GM23248 (cell line): ENCODE results near the gene STK32A.

Experiments used
- EZH2 ChIP-seq: fragments of 200-600 bp; sonication (generic); IDR thresholded peaks from 2 replicates; pipeline ENCODE4 v1.6.1; 2018; ENCODE audit warnings: antibody characterized with exemption, mild to moderate bottlenecking; ENCODE audit not compliant: insufficient read depth, poor library complexity, severe bottlenecking
- EZH2phosphoT487 ChIP-seq: fragments of 200-600 bp; sonication (generic); IDR thresholded peaks from 2 replicates; pipeline ENCODE4 v1.6.1; 2018; ENCODE audit warnings: antibody characterized with exemption, moderate library complexity, mild to moderate bottlenecking, low read depth; ENCODE audit not compliant: insufficient read depth

GRCh38 chr5:147234239-147234824 is 494 bp upstream of the STK32A start:
- TF ChIP-seq EZH2 (no peak), EZH2phosphoT487 (no peak)
